Measurements from ENCODE around the gene MACROD1. TPM values are rescaled to one million over a fixed set of nuclear protein-coding genes. Genes with fewer than 3 reads are reported as not detected.

The MACROD1 gene
- total and polyA plus RNA-seq, 12 donors: 5.5 to 62.9 (median 26.8) TPM

DNA sequence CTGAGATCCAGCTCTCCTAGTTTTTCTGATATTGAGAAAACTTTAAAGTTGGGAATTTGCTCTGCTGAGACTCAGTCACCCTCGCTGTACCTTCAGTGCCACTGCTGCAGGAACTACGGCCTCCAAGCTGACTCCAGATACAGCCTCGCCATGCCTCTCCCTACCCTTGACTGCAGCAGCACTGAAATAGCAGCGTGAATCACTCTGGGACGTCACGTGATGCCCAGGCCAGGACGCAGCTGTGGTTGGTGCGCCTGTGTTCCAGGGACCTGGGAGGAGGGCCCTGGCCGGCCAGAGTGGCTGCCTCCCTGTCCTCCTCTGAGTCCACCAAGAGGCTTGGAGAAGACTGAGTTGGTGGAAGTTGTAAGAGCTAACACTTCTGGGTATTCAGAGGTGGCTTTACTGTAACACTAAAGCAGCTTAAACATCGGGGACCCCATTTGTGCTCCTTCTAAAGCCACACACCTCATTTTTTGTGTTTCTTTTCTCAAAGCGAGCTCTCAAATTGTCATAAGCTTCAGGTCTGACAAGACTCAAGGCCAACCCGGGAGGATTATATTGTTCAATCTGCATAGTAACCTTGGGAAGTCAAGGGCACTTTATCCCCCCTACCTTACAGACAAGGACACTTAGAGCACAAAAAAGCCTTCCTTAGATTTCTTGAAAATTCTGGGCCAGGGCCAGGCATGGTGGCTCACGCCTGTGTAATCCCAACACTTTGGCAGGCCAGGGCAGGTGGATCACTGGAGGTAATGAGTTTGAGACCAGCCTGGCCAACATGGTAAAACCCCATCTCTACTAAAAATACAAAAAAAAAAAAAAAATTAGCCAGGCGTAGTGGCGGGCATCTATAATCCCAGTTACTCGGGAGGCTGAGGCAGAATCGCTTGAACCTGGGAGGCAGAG lies 15.8 kb upstream of the MACROD1 start:
- no peaks in the 10 kb centered on the region for H3K36me3 ChIP-seq (replicated peaks in 1 of 2)
- no peaks in the 10 kb centered on the region for H3K9me3 ChIP-seq (replicated peaks in 1 of 3)
- no peaks in the 10 kb centered on the region for H3K27me3 ChIP-seq
- 25 to 49% (median 35%) methylated on average over 11 to 17 of the region's 17 CpGs for WGBS, 4 donors
- H3K4me1 ChIP-seq (replicated peaks in 1 of 2): peaks cover 28 to 44% of the 10 kb centered on the region in 2 donors
- no peak for TF ChIP-seq CTCF (IDR thresholded peaks at IDR 0.05)
- TF ChIP-seq POLR2A (IDR thresholded peaks at IDR 0.05): peak; percentile 79 to 98
- DNase-seq: peak; percentile 93 to 99 (median 97)
- peak overlapping the region in 1 of 4 donors; percentile 6 for H3K4me3 ChIP-seq
- intact Hi-C loops (cut with DNase I): no loop called here
- peak overlapping the region; percentile 21 to 90 (median 66) for H3K27ac ChIP-seq

- intact Hi-C loops (cut with DNase I): no loop called here
- Histone ChIP-seq H3K9me3 (replicated peaks in 1 of 3) (no peaks in the 10 kb centered on the region), H3K4me3 (peak overlapping the region in 1 of 4 donors; percentile 6), H3K36me3 (replicated peaks in 1 of 2) (no peaks in the 10 kb centered on the region), H3K27ac (peak overlapping the region in 4 of 5 donors; percentile 21 to 90 (median 76)), H3K4me1 (replicated peaks in 1 of 2) (peaks cover 28 to 44% of the 10 kb centered on the region in 2 donors), H3K27me3 (no peaks in the 10 kb centered on the region)
- 45 to 54% (median 52%) methylated on average over 5 of the region's 5 CpGs for WGBS, 4 donors
- no peak for TF ChIP-seq POLR2A (IDR thresholded peaks at IDR 0.05)
- peak in 3 of 7 donors; percentile 38 to 41 (median 39) for DNase-seq
These were observed 15.0 kb upstream of the MACROD1 start for GRCh38 chr11:64180891-64181290.

GRCh38 chr11:64178951-64179639 lies 13.2 kb upstream of the MACROD1 start:
- H3K36me3 ChIP-seq (replicated peaks in 1 of 2): no peaks in the 10 kb centered on the region
- no peak for DNase-seq
- no peaks in the 10 kb centered on the region for H3K9me3 ChIP-seq (replicated peaks in 1 of 3)
- no peak overlapping the region for H3K27ac ChIP-seq
- H3K27me3 ChIP-seq: no peaks in the 10 kb centered on the region
- no peak overlapping the region for H3K4me3 ChIP-seq
- TF ChIP-seq POLR2A (IDR thresholded peaks at IDR 0.05) (no peak), CTCF (IDR thresholded peaks at IDR 0.05) (no peak)
- intact Hi-C loops (cut with DNase I): no loop called here
- peaks cover 22 to 33% of the 10 kb centered on the region in 2 donors for H3K4me1 ChIP-seq (replicated peaks in 1 of 2)
- 87 to 96% (median 94%) methylated on average over 8 to 12 of the region's 12 CpGs for WGBS, 4 donors

DNA sequence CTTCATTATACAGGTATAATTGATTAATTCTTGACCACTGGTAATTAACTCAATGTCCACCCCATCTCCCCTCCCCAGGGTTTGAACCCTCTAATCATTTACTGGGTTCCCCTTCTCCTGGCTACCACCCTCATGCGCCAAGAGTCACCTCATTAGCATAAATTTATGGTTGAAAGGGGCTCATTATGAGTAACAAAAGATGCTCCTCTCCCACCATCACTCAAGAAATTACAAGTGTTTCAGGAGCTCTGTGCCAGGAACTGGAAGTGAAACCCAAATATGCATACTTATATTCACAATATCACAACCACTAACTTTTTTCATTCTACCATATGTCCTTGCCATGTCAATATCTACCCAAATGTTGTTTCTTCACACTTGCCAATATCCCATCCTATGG lies 12.3 kb upstream of the MACROD1 start:
- H3K27ac ChIP-seq: no peak overlapping the region
- H3K9me3 ChIP-seq (replicated peaks in 1 of 3): no peaks in the 10 kb centered on the region
- no peaks in the 10 kb centered on the region for H3K36me3 ChIP-seq (replicated peaks in 1 of 2)
- no peak overlapping the region for H3K4me3 ChIP-seq
- DNase-seq: no peak
- H3K4me1 ChIP-seq (replicated peaks in 1 of 2): peaks cover 22 to 25% of the 10 kb centered on the region in 2 donors
- TF ChIP-seq POLR2A (IDR thresholded peaks at IDR 0.05) (no peak), CTCF (IDR thresholded peaks at IDR 0.05) (no peak)
- WGBS, 4 donors: 85 to 95% (median 92%) methylated on average over 1 of the region's 1 CpG
- no peaks in the 10 kb centered on the region for H3K27me3 ChIP-seq
- intact Hi-C loops (cut with DNase I): no loop called here

Measured in adrenal gland (tissue), 12 donors.